ENCODE results near the gene EEFSEC.

DNA sequence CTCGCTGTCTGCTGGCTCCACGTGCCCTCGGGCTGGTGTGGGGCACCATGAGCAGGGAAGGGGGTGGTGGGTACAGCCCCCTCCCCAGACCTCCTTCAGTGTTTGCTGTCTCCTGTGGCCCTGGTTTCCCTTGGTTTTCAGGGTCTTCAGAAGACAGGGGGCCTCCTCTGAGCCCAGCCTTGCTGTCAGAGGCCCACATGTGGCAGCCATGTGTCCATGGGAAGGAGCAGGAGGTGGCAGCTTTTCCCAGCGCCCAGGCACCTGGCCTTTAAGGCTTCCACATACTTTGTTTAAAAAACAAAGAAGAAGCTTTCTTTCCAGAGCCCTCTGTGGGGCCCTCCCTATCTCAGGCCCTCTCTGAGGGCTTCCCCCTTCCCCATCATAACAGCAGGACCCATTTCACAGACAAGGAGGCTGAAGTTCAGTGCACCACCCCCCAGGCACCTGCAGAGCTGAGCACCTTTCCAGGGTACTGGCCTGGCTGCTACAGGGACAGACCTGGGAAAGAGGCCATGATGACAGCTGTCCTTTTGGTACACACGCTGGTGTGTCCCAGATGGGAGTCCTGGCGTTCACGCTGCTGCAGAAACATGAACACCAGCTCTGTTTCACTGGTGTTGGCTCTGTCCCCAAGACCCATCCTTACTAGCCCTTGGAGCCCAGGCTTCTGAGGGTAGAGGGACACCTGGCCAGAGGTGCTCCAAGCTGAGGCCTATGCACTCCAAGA is 239.7 kb downstream of the EEFSEC start:
- TF ChIP-seq CTCF (conservative IDR thresholded peaks at IDR 0.05) (no peak), ZFX (IDR thresholded peaks at IDR 0.05) (no peak)
